Endodermal cell (in vitro differentiated cells): ENCODE data around the gene DLGAP1. TPM values are rescaled to one million over a fixed set of nuclear protein-coding genes. Genes with fewer than 3 reads are reported as not detected.

ENCODE experiments used
- DNase-seq: peaks from one replicate; pipeline ENCODE4 v3.0.0-alpha.2; 2017
- H3K27ac ChIP-seq: 2 replicates; pipeline ENCODE4 v1.5.1; 2013; ENCODE audit warnings: mild to moderate bottlenecking, low read depth, low read length, moderate library complexity
- H3K27me3 ChIP-seq: 2 replicates; pipeline ENCODE4 v1.6.1; 2013; ENCODE audit warnings: mild to moderate bottlenecking, low read length, moderate library complexity; ENCODE audit not compliant: insufficient read depth, control insufficient read depth, poor library complexity, severe bottlenecking
- H3K36me3 ChIP-seq: 2 replicates; pipeline ENCODE4 v1.7.0; 2013; ENCODE audit warnings: mild to moderate bottlenecking, low read length, moderate library complexity; ENCODE audit not compliant: control insufficient read depth, insufficient read depth
- H3K4me1 ChIP-seq: one replicate; pipeline ENCODE4 v1.7.0; 2013; ENCODE audit warnings: low read length; ENCODE audit not compliant: control insufficient read depth, insufficient read depth
- H3K4me3 ChIP-seq: 2 replicates; pipeline ENCODE4 v1.5.1; 2013; ENCODE audit warnings: mild to moderate bottlenecking, low read length, moderate library complexity
- H3K9ac ChIP-seq: 2 replicates; pipeline ENCODE4 v1.6.1; 2013; ENCODE audit warnings: mild to moderate bottlenecking, low read length, moderate library complexity; ENCODE audit not compliant: poor library complexity, severe bottlenecking; ENCODE audit errors: extremely low read depth
- H3K9me3 ChIP-seq: 2 replicates; pipeline ENCODE4 v1.6.1; 2013; ENCODE audit warnings: mild to moderate bottlenecking, low read length, moderate library complexity; ENCODE audit not compliant: control insufficient read depth
- H3K27ac Mint-ChIP-seq: 2 replicates; pipeline ENCODE4 v1.8.0; 2020; ENCODE audit warnings: mixed read lengths
- H3K27me3 Mint-ChIP-seq: 2 replicates; pipeline ENCODE4 v1.8.0; 2021; ENCODE audit warnings: mild to moderate bottlenecking, mixed read lengths; ENCODE audit not compliant: insufficient read depth
- H3K36me3 Mint-ChIP-seq: 2 replicates; pipeline ENCODE4 v1.8.0; 2020; ENCODE audit warnings: low read depth, mixed read lengths
- H3K4me1 Mint-ChIP-seq: 2 replicates; pipeline ENCODE4 v1.8.0; 2020; ENCODE audit warnings: mixed read lengths
- H3K4me3 Mint-ChIP-seq: 2 replicates; pipeline ENCODE4 v1.8.0; 2020; ENCODE audit warnings: mild to moderate bottlenecking, moderate library complexity, mixed read lengths
- H3K9me3 Mint-ChIP-seq: 2 replicates; pipeline ENCODE4 v1.8.0; 2020; ENCODE audit warnings: mild to moderate bottlenecking, mixed read lengths
- CTCF ChIP-seq: fragments of 200-600 bp; sonication (generic); conservative IDR thresholded peaks from 2 replicates; pipeline ENCODE4 v1.5.0; 2021; ENCODE audit warnings: antibody characterized with exemption, mild to moderate bottlenecking
- WGBS, 2 experiments: methylation state at CpG; one replicate each; pipeline versions ENCODE4 v1.1.5 to v1.1.7; 2013; ENCODE audit warnings: missing lambda C conversion rate in 2 of 2, mixed read lengths in 1 of 2; ENCODE audit not compliant: insufficient coverage in 1 of 2, insufficient read length in 1 of 2; 5-methylcytosine and 5-hydroxymethylcytosine counted together
- total RNA-seq, 2 donors: library from RNA; stranded (reverse); fragmentation: NEBNext Ultra II Directional in 1 of 2; extraction: Animal tissue kit (Norgen Biotek cat#: 25700) in 1 of 2; gene quantifications; 2 replicates in 1 of 2; 3 replicates in 1 of 2; pipeline ENCODE4 v1.2.1, GENCODE V29; 2021

Gene DLGAP1
- total RNA-seq, 2 donors from 2014 or later: 11.5 to 21.5 TPM

- H3K36me3 ChIP-seq: no peaks in the 10 kb centered on the region
- 90 to 97% methylated on average over 7 to 8 of the region's 8 CpGs for WGBS, 2 experiments
- no peaks in the 10 kb centered on the region for H3K4me1 ChIP-seq
- H3K4me3 ChIP-seq: no peak overlapping the region
- H3K9ac ChIP-seq: no peak overlapping the region
- no peak for TF ChIP-seq CTCF
- no peak overlapping the region for H3K27ac ChIP-seq
- H3K9me3 ChIP-seq: no peaks in the 10 kb centered on the region
- DNase-seq: no peak
- Mint-ChIP-seq H3K27ac (no peak overlapping the region), H3K9me3 (no peaks in the 10 kb centered on the region), H3K27me3 (no peaks in the 10 kb centered on the region), H3K36me3 (no peaks in the 10 kb centered on the region), H3K4me3 (no peak overlapping the region), H3K4me1 (peaks cover 6% of the 10 kb centered on the region)
- no peaks in the 10 kb centered on the region for H3K27me3 ChIP-seq
Measured at GRCh38 chr18:3901042-3901441, 554.1 kb downstream of the DLGAP1 start.

- no peak for DNase-seq
Measured at GRCh38 chr18:3900327-3900726, 554.8 kb downstream of the DLGAP1 start.

GRCh38 chr18:3898861-3899613 lies 556.1 kb downstream of the DLGAP1 start:
- no peak overlapping the region for H3K27ac Mint-ChIP-seq
- no peak overlapping the region for H3K27ac ChIP-seq
- peaks cover 6% of the 10 kb centered on the region for H3K4me1 Mint-ChIP-seq

More at GRCh38 chr18:3900327-3900726, 554.8 kb downstream of the DLGAP1 start:
- WGBS, 2 experiments: 79% methylated on average over 2 of the region's 2 CpGs; no CpG with 5 or more reads in 1 of the 2 experiments
- Histone ChIP-seq H3K9me3 (no peaks in the 10 kb centered on the region), H3K4me1 (no peaks in the 10 kb centered on the region), H3K27me3 (no peaks in the 10 kb centered on the region), H3K36me3 (no peaks in the 10 kb centered on the region), H3K27ac (no peak overlapping the region), H3K4me3 (no peak overlapping the region), H3K9ac (no peak overlapping the region)
- Mint-ChIP-seq H3K27me3 (no peaks in the 10 kb centered on the region), H3K36me3 (no peaks in the 10 kb centered on the region), H3K27ac (no peak overlapping the region), H3K4me1 (peaks cover 6% of the 10 kb centered on the region), H3K4me3 (no peak overlapping the region), H3K9me3 (no peaks in the 10 kb centered on the region)
- no peak for TF ChIP-seq CTCF

More at GRCh38 chr18:3898861-3899613, 556.1 kb downstream of the DLGAP1 start:
- Histone ChIP-seq H3K9ac (no peak overlapping the region), H3K27me3 (no peaks in the 10 kb centered on the region), H3K4me1 (no peaks in the 10 kb centered on the region), H3K9me3 (no peaks in the 10 kb centered on the region), H3K4me3 (no peak overlapping the region), H3K36me3 (no peaks in the 10 kb centered on the region)
- no peak for TF ChIP-seq CTCF
- no peak for DNase-seq
- Mint-ChIP-seq H3K27me3 (no peaks in the 10 kb centered on the region), H3K4me3 (no peak overlapping the region), H3K36me3 (no peaks in the 10 kb centered on the region), H3K9me3 (no peaks in the 10 kb centered on the region)
- 88 to 100% methylated on average over 2 to 4 of the region's 4 CpGs for WGBS, 2 experiments
